ENCODE results near the gene CCDC152.

Gene CCDC152

DNA sequence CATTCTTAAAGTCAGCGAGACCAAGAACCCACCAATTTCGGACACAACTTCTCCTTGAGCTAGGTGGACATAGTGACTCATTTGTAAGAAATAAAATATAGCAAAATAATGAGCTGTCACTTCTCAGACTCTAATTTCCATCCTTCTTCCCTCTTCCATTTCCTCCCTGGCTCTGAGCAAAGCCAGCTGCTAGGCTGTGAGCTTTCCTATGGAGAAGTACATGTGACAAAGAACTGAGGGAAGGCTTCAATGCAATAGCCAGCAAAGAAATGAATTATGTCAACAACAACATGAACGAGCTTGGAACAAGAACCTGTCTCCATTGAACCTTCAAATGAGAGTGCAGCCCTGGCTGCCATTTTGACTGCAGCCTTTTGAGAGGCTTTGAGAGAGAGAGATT is 81.0 kb downstream of the CCDC152 start:
- TF ChIP-seq, protein P1, sequence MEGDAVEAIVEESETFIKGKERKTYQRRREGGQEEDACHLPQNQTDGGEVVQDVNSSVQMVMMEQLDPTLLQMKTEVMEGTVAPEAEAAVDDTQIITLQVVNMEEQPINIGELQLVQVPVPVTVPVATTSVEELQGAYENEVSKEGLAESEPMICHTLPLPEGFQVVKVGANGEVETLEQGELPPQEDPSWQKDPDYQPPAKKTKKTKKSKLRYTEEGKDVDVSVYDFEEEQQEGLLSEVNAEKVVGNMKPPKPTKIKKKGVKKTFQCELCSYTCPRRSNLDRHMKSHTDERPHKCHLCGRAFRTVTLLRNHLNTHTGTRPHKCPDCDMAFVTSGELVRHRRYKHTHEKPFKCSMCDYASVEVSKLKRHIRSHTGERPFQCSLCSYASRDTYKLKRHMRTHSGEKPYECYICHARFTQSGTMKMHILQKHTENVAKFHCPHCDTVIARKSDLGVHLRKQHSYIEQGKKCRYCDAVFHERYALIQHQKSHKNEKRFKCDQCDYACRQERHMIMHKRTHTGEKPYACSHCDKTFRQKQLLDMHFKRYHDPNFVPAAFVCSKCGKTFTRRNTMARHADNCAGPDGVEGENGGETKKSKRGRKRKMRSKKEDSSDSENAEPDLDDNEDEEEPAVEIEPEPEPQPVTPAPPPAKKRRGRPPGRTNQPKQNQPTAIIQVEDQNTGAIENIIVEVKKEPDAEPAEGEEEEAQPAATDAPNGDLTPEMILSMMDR (IDR thresholded peaks at IDR 0.05; ENCODE audit: poor library complexity, severe bottlenecking): no peak
- Histone ChIP-seq H3K9me3 (ENCODE audit: severe bottlenecking) (no peaks in the 10 kb centered on the region), H3K27ac (ENCODE audit: poor library complexity, severe bottlenecking) (no peak overlapping the region), H3K4me1 (ENCODE audit: insufficient read depth, poor library complexity, severe bottlenecking) (no peaks in the 10 kb centered on the region), H3K36me3 (ENCODE audit: low read depth) (no peaks in the 10 kb centered on the region), H3K4me3 (ENCODE audit: severe bottlenecking) (no peak overlapping the region), H3K27me3 (ENCODE audit: insufficient read depth, poor library complexity, severe bottlenecking) (no peaks in the 10 kb centered on the region)
- DNase-seq (ENCODE audit: low spot score) (no peak), ATAC-seq (ENCODE audit: low read depth) (no peak)

DNA sequence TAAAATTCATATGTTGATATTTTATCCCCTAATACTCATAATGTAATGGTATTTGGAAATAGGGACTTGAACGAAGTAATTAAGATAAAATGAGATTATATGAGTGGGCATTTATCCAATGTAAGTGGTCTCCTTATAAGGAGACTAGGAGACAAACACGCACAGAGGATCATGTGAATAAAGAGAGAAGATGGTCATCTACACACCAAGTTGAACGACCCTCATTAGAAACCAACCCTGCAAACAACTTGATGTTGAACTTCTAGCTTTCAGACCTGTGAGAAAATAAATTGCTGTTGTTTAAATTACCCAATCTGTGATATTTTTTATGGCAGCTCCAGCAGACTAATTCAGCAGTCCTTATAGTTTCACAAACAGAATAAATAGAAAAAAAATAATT is 82.6 kb downstream of the CCDC152 start:
- ATAC-seq (ENCODE audit: low read depth) (no peak), DNase-seq (ENCODE audit: low spot score) (no peak)
- Histone ChIP-seq H3K9me3 (ENCODE audit: severe bottlenecking) (no peaks in the 10 kb centered on the region), H3K27me3 (ENCODE audit: insufficient read depth, poor library complexity, severe bottlenecking) (no peaks in the 10 kb centered on the region), H3K4me1 (ENCODE audit: insufficient read depth, poor library complexity, severe bottlenecking) (no peaks in the 10 kb centered on the region), H3K27ac (ENCODE audit: poor library complexity, severe bottlenecking) (no peak overlapping the region), H3K36me3 (ENCODE audit: low read depth) (no peaks in the 10 kb centered on the region), H3K4me3 (ENCODE audit: severe bottlenecking) (no peak overlapping the region)
- TF ChIP-seq, protein P1 (IDR thresholded peaks at IDR 0.05; ENCODE audit: poor library complexity, severe bottlenecking): no peak

DNA sequence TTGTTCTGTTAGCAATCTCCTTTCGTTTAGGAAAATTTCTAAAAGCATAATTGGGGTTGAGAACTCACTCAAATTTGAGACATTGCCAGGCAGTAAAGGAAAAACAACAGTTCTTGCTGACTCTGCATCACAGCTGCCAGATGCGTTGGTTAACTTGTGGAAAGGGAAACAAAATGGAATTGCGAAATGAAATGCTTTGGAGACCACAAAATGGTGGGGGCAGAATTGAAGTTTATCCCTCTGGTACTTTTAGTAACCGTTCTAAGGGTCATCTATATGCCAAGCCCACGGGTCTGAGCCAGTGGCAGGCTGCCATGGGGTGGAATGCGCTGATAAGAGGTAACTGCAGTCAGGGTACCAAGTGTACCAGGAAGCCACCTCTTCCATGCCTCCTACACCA is 83.7 kb downstream of the CCDC152 start:
- H3K27me3 ChIP-seq (ENCODE audit: insufficient read depth, poor library complexity, severe bottlenecking): no peaks in the 10 kb centered on the region
- DNase-seq (ENCODE audit: low spot score): no peak
- TF ChIP-seq, protein P1 (IDR thresholded peaks at IDR 0.05; ENCODE audit: poor library complexity, severe bottlenecking): no peak
- H3K4me1 ChIP-seq (ENCODE audit: insufficient read depth, poor library complexity, severe bottlenecking): no peaks in the 10 kb centered on the region
- no peaks in the 10 kb centered on the region for H3K9me3 ChIP-seq (ENCODE audit: severe bottlenecking)
- H3K27ac ChIP-seq (ENCODE audit: poor library complexity, severe bottlenecking): no peak overlapping the region
- no peaks in the 10 kb centered on the region for H3K36me3 ChIP-seq (ENCODE audit: low read depth)
- ATAC-seq (ENCODE audit: low read depth): 0 out of 3 replicates have a peak, but pooled peaks have one; percentile 27
- H3K4me3 ChIP-seq (ENCODE audit: severe bottlenecking): no peak overlapping the region

GRCh38 chr5:42840842-42841567 is 84.4 kb downstream of the CCDC152 start:
- H3K27ac ChIP-seq (ENCODE audit: poor library complexity, severe bottlenecking): no peak overlapping the region
- no peaks in the 10 kb centered on the region for H3K36me3 ChIP-seq (ENCODE audit: low read depth)
- no peaks in the 10 kb centered on the region for H3K4me1 ChIP-seq (ENCODE audit: insufficient read depth, poor library complexity, severe bottlenecking)
- no peak overlapping the region for H3K4me3 ChIP-seq (ENCODE audit: severe bottlenecking)
- H3K9me3 ChIP-seq (ENCODE audit: severe bottlenecking): no peaks in the 10 kb centered on the region
- TF ChIP-seq, protein P1 (IDR thresholded peaks at IDR 0.05; ENCODE audit: poor library complexity, severe bottlenecking): no peak
- no peak for DNase-seq (ENCODE audit: low spot score)
- ATAC-seq (ENCODE audit: low read depth): peak; percentile 14; the same call in 1 of the 3 replicates
- H3K27me3 ChIP-seq (ENCODE audit: insufficient read depth, poor library complexity, severe bottlenecking): no peaks in the 10 kb centered on the region

DNA sequence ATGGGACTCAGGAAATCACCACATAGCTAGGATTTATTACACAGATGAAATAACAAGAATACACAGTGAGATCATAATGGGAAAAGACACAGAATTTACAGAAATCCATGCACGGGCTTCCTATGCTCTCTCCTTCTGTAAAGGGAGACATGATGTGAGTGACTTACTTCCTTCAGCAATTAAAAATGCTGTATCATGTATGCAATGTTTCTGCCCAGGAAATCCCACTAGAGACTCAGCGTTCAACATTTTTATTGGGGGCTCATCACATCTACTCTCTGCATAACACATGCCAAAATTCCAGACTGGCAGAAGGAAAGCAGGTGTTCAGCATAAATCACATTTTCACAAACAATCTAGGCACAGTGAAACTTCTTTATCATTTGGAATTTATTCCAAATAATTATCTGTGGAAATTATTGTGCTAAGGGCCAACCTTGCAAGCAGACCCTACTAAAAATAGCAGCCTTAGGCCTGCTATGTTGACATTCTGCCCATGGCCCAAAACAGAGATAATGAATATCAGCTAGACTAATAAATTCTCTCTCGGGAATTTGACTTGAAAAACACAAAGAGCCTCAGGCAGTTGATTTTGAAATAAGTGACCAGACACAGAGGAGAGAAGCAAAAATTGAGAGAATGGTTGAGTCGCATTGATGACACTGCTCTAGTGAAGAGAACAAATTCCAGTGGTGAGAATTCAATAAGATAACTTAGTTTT is 86.5 kb downstream of the CCDC152 start:
- H3K4me1 ChIP-seq (ENCODE audit: insufficient read depth, poor library complexity, severe bottlenecking): no peaks in the 10 kb centered on the region
- no peaks in the 10 kb centered on the region for H3K36me3 ChIP-seq (ENCODE audit: low read depth)
- H3K9me3 ChIP-seq (ENCODE audit: severe bottlenecking): no peaks in the 10 kb centered on the region
- no peaks in the 10 kb centered on the region for H3K27me3 ChIP-seq (ENCODE audit: insufficient read depth, poor library complexity, severe bottlenecking)
- no peak overlapping the region for H3K4me3 ChIP-seq (ENCODE audit: severe bottlenecking)
- DNase-seq (ENCODE audit: low spot score): no peak
- TF ChIP-seq, protein P1 (IDR thresholded peaks at IDR 0.05; ENCODE audit: poor library complexity, severe bottlenecking): no peak
- no peak for ATAC-seq (ENCODE audit: low read depth)
- H3K27ac ChIP-seq (ENCODE audit: poor library complexity, severe bottlenecking): no peak overlapping the region

Data from RWPE2 (cell line).